GM19238 (cell line): ENCODE data around the gene PXMP2.
"Not testable (repeated sequence)": the region's sequence is repeated elsewhere in the genome, so short reads cannot be mapped to it uniquely, and the experiment has no call there.

ENCODE experiments used
- DNase-seq: peaks from one replicate; pipeline ENCODE4 v3.0.0; 2011; ENCODE audit warnings: low spot score; ENCODE audit not compliant: insufficient read length

Gene PXMP2

DNA sequence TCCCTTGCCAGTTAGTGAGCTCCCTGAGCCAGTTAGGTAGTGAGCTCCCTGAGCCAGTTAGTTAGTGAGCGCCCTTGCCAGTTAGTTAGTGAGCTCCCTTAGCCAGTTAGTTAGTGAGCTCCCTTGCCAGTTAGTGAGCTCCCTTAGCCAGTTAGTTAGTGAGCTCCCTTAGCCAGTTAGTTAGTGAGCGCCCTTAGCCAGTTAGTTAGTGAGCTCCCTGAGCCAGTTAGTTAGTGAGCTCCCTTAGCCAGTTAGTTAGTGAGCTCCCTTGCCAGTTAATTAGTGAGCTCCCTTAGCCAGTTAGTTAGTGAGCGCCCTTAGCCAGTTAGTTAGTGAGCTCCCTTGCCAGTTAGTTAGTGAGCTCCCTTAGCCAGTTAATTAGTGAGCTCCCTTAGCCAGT lies 4.6 kb downstream of the PXMP2 start:
- DNase-seq, result not testable (repeated sequence)

GRCh38 chr12:132694888-132695287 lies 7.5 kb downstream of the PXMP2 start:
- not testable (repeated sequence) for DNase-seq

- DNase-seq, result no peak
Observed at GRCh38 chr12:132695431-132695830, 8.0 kb downstream of the PXMP2 start.

DNA sequence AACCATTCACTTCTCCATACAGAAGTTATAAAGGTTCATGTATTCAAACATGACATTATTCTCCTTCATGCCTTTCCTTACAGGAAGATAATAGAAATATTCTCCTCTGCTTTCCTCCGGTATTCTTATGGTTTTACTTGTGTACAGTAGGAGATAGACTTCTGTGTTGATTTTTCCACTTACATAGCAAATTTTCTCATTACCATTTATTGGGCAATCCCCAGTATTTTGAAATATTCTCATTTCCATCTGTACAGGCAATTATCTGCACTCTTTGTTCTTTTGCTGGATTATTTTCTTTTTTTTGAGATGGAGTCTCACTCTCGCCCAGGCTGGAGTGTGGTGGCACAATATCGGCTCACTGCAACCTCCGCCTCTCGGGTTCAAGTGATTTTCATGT lies 11.0 kb downstream of the PXMP2 start:
- DNase-seq, result no peak

DNA sequence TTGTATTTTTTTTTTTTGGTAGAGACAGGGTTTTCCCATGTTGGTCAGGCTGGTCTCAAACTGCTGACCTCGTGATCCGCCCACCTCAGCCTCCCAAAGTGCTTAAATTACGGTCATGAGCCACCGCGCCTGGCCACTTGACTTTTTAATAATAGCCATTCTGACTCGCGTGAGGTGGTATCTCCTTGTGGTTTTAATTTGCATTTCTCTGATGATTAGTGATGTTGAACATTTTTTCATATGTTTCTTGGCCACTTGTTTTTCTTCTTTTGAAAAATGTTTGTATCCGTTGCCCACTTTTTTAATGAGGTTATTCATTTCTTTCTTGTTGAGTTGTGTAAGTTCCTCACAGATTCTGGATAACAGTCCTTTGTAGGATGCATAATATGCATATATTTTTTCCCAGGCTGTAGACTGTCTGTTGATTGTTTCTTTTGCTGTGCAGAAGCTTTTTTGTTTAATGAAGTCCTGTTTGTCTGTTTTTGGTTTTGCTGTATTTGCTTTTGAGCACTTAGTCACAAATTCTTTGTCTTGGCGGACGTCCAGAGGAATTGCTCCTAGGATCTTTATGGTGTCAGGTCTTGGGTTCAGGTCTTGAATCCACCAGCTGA lies 12.9 kb downstream of the PXMP2 start:
- no peak for DNase-seq

GRCh38 chr12:132702640-132703039 lies 15.3 kb downstream of the PXMP2 start:
- DNase-seq, result no peak

GRCh38 chr12:132703641-132704040 lies 16.3 kb downstream of the PXMP2 start:
- DNase-seq, result no peak

GRCh38 chr12:132707241-132707640 lies 19.9 kb downstream of the PXMP2 start:
- DNase-seq, result no peak

GRCh38 chr12:132708150-132708549 lies 20.8 kb downstream of the PXMP2 start:
- DNase-seq, result no peak

- DNase-seq, result no peak
Observed at GRCh38 chr12:132710043-132710404, 22.6 kb downstream of the PXMP2 start.

DNA sequence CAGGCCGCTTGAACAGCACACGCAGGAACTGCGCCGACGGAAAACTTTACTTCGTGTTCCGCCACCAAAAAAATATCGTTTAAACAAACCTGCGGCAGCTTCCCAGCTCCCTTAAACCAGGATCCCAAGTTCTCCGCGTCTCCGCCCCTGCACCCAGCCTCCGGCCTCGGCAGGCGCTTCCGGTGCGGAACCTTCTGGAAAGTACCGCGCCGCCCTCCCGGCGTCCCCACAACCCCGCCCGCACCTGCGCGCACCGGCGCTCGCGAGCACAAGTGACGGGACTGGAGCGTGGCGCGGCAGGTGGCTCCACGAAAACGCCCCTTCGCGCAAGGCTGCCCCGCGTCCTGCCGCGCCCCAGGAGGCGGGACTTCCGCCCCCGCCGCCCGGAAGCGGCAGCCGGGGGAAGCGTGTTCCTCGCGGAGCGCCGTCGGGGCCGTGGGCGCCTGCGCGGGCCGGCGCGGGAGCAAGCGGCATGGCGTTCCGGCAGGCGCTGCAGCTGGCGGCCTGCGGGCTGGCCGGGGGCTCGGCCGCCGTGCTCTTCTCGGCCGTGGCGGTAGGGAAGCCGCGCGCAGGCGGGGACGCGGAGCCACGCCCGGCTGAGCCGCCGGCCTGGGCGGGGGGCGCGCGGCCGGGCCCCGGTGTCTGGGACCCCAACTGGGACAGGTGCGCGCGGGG lies 23.2 kb downstream of the PXMP2 start, which contains the start of gene PGAM5:
Gene PGAM5, plus strand, starts transcription at position 438 of the 675 bp plus-strand sequence. Its CDS starts 35 bp downstream, at position 473.
- DNase-seq, result peak; percentile 94

GRCh38 chr12:132711080-132711843 lies 23.9 kb downstream of the PXMP2 start:
- peak; percentile 44 for DNase-seq

DNA sequence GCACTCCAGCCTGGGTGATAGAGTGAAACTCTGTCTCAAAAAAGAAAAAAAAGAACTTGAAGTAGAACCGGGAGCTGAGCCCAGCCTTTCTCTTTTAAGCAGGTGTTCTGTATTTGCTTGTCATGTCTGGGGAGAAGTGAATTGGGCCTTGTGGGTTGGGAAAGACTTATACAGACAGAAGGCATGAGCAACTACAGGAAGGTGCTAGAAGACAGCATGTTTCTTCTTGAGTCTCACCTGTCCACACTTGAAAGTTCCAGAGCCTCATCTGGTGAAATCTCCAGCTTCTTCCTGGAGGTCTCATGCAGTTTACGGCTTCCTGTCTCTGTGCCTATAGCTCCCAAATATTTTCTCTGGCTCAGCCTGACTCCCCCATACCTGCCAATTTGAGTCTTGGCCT lies 25.7 kb downstream of the PXMP2 start:
- no peak for DNase-seq

GRCh38 chr12:132715874-132716273 lies 28.5 kb downstream of the PXMP2 start:
- no peak for DNase-seq

DNA sequence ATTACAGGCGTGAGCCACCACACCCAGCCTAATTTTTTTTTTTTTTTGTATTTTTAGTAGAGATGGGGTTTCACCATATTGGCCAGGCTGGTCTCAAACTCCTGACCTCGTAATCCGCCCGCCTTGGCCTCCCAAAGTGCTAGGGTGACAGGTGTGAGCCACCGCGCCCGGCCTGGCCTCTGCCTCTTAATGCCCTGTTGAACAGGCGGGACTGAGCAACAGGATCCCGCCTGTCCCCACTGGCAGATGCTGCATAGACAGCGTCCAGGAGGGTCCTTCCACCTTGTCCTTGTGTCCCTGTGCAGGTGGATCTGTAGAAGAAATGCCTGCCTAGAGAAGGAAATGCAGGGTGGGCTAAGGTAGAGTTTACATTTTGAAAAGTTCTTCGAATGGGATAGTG lies 29.0 kb downstream of the PXMP2 start:
- no peak for DNase-seq

GRCh38 chr12:132717011-132717410 lies 29.6 kb downstream of the PXMP2 start:
- no peak for DNase-seq

GRCh38 chr12:132717531-132718387 lies 30.4 kb downstream of the PXMP2 start:
- no peak for DNase-seq

DNA sequence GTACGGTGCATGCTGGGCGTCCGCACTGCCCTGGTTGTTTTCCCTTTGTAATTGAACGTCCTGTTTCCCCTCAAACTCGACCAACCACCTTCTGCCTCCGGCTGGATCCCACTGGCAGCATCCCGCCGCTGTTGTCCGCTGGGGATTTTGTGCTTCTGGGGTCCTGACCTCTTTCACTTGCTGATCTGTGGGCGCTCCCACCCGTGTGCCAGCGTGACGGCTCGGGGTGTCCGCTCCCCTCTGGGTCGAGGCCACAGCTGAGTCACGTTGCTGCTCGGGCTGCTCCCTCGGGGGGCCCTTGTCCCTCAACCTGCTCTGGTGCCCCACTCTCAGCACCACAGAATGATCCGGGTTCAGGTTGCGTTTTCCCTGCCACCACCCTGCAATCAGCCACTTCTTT lies 31.3 kb downstream of the PXMP2 start:
- DNase-seq, result no peak

- DNase-seq, result no peak
Observed at GRCh38 chr12:132719141-132719953, 32.0 kb downstream of the PXMP2 start.

- no peak for DNase-seq
Observed at GRCh38 chr12:132719954-132720324, 32.6 kb downstream of the PXMP2 start.
